Adrenal gland (tissue), 12 donors: ENCODE data around the gene SYNE1. TPM values are rescaled to one million over a fixed set of nuclear protein-coding genes. Genes with fewer than 3 reads are reported as not detected.

Experiments
- DNase-seq, 7 donors: peaks; one replicate each; pipeline ENCODE4 v3.0.0-alpha.2; 2019 to 2020
- H3K27ac ChIP-seq, 5 donors: fragments of 200-600 bp; sonication (generic) in 4 of 5; 1 replicate in 3 of 5; 2 replicates in 2 of 5; pipeline versions ENCODE4 v1.5.1 to v1.8.0; 2016 to 2020; ENCODE audit warnings: mild to moderate bottlenecking in 1 of 5
- H3K27me3 ChIP-seq: fragments of 200-600 bp; 2 replicates; pipeline ENCODE4 v1.8.0; 2021
- H3K36me3 ChIP-seq, 2 donors: fragments of 200-600 bp; replicated peaks in 1 of 2; 1 replicate in 1 of 2; 2 replicates in 1 of 2; pipeline versions ENCODE4 v1.5.1 to v1.8.0; 2018 to 2022
- H3K4me1 ChIP-seq, 2 donors: fragments of 200-600 bp; replicated peaks in 1 of 2; 1 replicate in 1 of 2; 2 replicates in 1 of 2; pipeline versions ENCODE4 v1.5.1 to v1.8.0; 2018 to 2021
- H3K4me3 ChIP-seq, 4 donors: fragments of 200-600 bp; sonication (generic) in 3 of 4; one replicate each; pipeline ENCODE4 v1.5.1; 2016 to 2018
- H3K9me3 ChIP-seq, 3 donors: fragments of 200-600 bp; sonication (generic) in 1 of 3; replicated peaks in 1 of 3; 1 replicate in 2 of 3; 2 replicates in 1 of 3; pipeline versions ENCODE4 v1.5.1 to v1.8.0; 2016 to 2021
- CTCF ChIP-seq, 6 experiments: fragments of 450-650 bp in 4 of 6; fragments of 200-600 bp in 2 of 6; sonication (generic) in 1 of 6; IDR thresholded peaks; 1 replicate in 5 of 6; 2 replicates in 1 of 6; pipeline versions ENCODE4 v1.5.1 to v1.8.0; 2016 to 2021; ENCODE audit warnings: antibody characterized with exemption in 6 of 6, mild to moderate bottlenecking in 2 of 6, moderate library complexity in 1 of 6
- POLR2A ChIP-seq, 2 donors: fragments of 450-650 bp; IDR thresholded peaks; one replicate each; pipeline ENCODE4 v1.6.1; 2017; ENCODE audit warnings: antibody characterized with exemption in 2 of 2, mild to moderate bottlenecking in 2 of 2, moderate library complexity in 1 of 2
- WGBS, 4 donors: extraction: QIAGEN DNeasy Blood & Tissue Kit in 2 of 4; methylation state at CpG; one replicate each; pipeline versions ENCODE4 v1.1.5 to v1.1.7; 2013 to 2017; 5-methylcytosine and 5-hydroxymethylcytosine counted together
- intact Hi-C, 2 donors: fragments of 100-400 bp; cut with DNase I; formaldehyde crosslinking; loops; one replicate each; pipeline versions ENCODE4 v1.14.1 to v1.15.0; 2022 to 2023
- polyA plus RNA-seq, 3 donors: library from polyadenylated mRNA; stranded (reverse); fragments of 200-250 nt in 2 of 3; fragments of 350-450 nt in 1 of 3; fragmentation: Illumina TruSeq in 1 of 3; extraction: RNeasy Lipid Tissue Mini Kit (QIAGEN cat#74804) in 1 of 3; gene quantifications; one replicate each; pipeline ENCODE4 v1.2.3, GENCODE V29; 2013 to 2014
- total RNA-seq, 9 donors: library from RNA; depleted of rRNA in 4 of 9; stranded (reverse); fragments of >200 nt in 4 of 9; fragments of 120-200 nt in 1 of 9; fragmentation: NEBNext Ultra II Directional in 1 of 9; extraction: Animal tissue kit (Norgen Biotek cat#: 25700) in 1 of 9; gene quantifications; one replicate each; pipeline versions ENCODE4 v1.1.0 to v1.2.4, GENCODE V29; 2013 to 2023
- donor health status: healthy with polysubstance abuse.
- donor health status: Bipolar disorder and iron deficiency.
- donor health status: DM: yes; HTN: yes; CAD: no.
- donor health status: DM: no; HTN: no; CAD: no.
- donor health status: DM: no; HTN: no; CAD: no.
- donor health status: DM: yes; HTN: yes; CAD: no.

The SYNE1 gene
- total and polyA plus RNA-seq, 12 donors, result 29.0 to 170 (median 93.1) TPM

- Histone ChIP-seq H3K27me3 (no peaks in the 10 kb centered on the region), H3K27ac (no peak overlapping the region), H3K36me3 (no peaks in the 10 kb centered on the region), H3K4me1 (peaks cover 0 to 7% of the 10 kb centered on the region in 2 donors), H3K4me3 (no peak overlapping the region), H3K9me3 (no peaks in the 10 kb centered on the region)
- peak in 5 of 6 experiments; percentile 4 to 35 (median 25) for TF ChIP-seq CTCF (IDR thresholded peaks at IDR 0.05)
- no peak for TF ChIP-seq POLR2A (IDR thresholded peaks at IDR 0.05)
- intact Hi-C loops, result no loop called here
- no peak for DNase-seq
- 48 to 70% (median 53%) methylated on average over 4 of the region's 4 CpGs for WGBS, 4 donors
These were observed 41.7 kb downstream of the SYNE1 start for GRCh38 chr6:152595499-152595898.

DNA sequence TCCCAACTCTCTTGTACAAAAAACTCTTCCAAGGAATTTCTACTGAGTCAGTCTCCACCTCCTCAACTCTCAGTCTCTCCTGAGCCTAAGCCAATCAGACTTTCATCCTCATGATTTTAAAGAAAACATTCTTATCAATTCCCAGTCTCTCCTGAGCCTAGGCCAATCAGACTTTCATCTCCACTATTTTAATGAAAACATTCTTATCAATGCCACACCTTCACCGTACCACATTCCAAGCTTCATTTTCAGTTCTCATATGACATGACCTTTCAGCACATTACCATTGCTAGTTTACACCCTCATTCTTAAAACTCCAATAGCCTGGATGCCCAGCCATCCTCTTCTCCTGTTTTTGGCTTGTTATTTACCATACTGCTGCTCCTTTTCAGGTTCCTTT is 42.5 kb downstream of the SYNE1 start:
- intact Hi-C loops, result no loop called here
- H3K36me3 ChIP-seq, result no peaks in the 10 kb centered on the region
- TF ChIP-seq POLR2A (IDR thresholded peaks at IDR 0.05), result no peak
- no peak for TF ChIP-seq CTCF (IDR thresholded peaks at IDR 0.05)
- H3K4me3 ChIP-seq, result no peak overlapping the region
- WGBS, 4 donors, result 79 to 92% (median 87%) methylated on average over 1 of the region's 1 CpG
- H3K27ac ChIP-seq, result no peak overlapping the region
- no peaks in the 10 kb centered on the region for H3K9me3 ChIP-seq
- H3K27me3 ChIP-seq, result no peaks in the 10 kb centered on the region
- peaks cover 0 to 7% of the 10 kb centered on the region in 2 donors for H3K4me1 ChIP-seq
- no peak for DNase-seq

- Histone ChIP-seq H3K4me3 (no peak overlapping the region), H3K4me1 (no peaks in the 10 kb centered on the region), H3K9me3 (no peaks in the 10 kb centered on the region), H3K27me3 (no peaks in the 10 kb centered on the region), H3K27ac (no peak overlapping the region), H3K36me3 (no peaks in the 10 kb centered on the region)
- no peak for TF ChIP-seq CTCF (IDR thresholded peaks at IDR 0.05)
- no peak for TF ChIP-seq POLR2A (IDR thresholded peaks at IDR 0.05)
- no peak for DNase-seq
- 78 to 97% (median 94%) methylated on average over 1 of the region's 1 CpG for WGBS, 4 donors
- intact Hi-C loops, result no loop called here
These were observed 48.7 kb downstream of the SYNE1 start for GRCh38 chr6:152588456-152588855.

DNA sequence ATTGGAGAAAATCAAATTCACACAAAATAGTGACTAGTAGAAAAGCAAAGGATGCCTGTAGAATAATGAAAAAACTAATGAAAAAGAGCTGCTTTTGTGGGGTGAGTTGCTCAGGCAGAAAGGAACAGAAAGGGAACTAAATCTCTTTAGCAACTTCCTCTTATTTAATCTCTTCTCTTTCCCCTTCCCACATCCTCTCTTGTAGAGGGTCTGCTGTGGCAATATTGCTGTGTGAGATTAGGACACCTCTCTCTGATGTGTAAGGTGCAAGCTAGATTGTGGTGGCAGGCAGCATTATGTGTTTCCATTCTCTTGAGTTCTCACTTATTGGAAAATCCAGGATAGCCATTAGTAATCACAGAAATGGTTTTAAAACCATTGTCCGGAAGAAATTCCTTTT is 49.7 kb downstream of the SYNE1 start:
- intact Hi-C loops, result no loop called here
- WGBS, 4 donors, result 80 to 96% (median 82%) methylated on average over 1 of the region's 1 CpG

More for the DNA sequence above, 49.7 kb downstream of the SYNE1 start:
- H3K4me1 ChIP-seq, result no peaks in the 10 kb centered on the region
- no peak overlapping the region for H3K4me3 ChIP-seq
- no peaks in the 10 kb centered on the region for H3K36me3 ChIP-seq
- no peaks in the 10 kb centered on the region for H3K9me3 ChIP-seq
- DNase-seq, result no peak
- H3K27ac ChIP-seq, result no peak overlapping the region
- TF ChIP-seq POLR2A (IDR thresholded peaks at IDR 0.05) (no peak), CTCF (IDR thresholded peaks at IDR 0.05) (no peak)
- no peaks in the 10 kb centered on the region for H3K27me3 ChIP-seq
